ENCODE results near the gene RBM17.

RBM17 gene

DNA sequence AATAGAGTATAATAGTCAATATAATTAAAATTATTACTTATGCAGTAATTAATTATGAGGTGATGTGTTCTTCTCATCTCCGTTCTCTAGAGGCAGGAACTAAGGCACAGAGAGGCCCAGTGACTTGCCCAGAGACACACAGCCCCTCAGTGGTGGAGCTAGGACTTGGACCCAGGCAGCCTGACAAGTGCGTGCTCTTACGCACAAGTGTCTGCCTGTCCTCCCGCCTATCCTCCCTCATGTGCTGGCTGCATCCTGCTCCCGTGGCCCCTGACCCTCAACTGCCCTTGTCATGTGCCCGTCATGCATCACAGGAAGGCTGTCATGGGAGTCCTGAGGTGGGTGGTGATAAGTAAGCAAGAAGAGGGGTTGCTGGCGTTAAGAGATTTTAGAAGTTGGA lies 41.0 kb upstream of the RBM17 start:
- H3K36me3 ChIP-seq (ENCODE audit: control insufficient read depth, insufficient read depth, low read length), result no peaks in the 10 kb centered on the region
- H3K9me3 ChIP-seq (ENCODE audit: control insufficient read depth, low read length), result no peaks in the 10 kb centered on the region
- no peaks in the 10 kb centered on the region for H3K27me3 ChIP-seq (ENCODE audit: control insufficient read depth, insufficient read depth, low read length)
- H3K9ac ChIP-seq, result no peak overlapping the region
- H3K27ac ChIP-seq, result no peak overlapping the region
- no peak for TF ChIP-seq CTCF (IDR thresholded peaks at IDR 0.05)
- no peak overlapping the region for H2AFZ ChIP-seq
- H3K4me1 ChIP-seq, result no peaks in the 10 kb centered on the region
- no peaks in the 10 kb centered on the region for H3K79me2 ChIP-seq
- no peak overlapping the region for H3K4me2 ChIP-seq (ENCODE audit: low read length)
- H3K4me3 ChIP-seq (ENCODE audit: low read depth, low read length), result no peak overlapping the region

DNA sequence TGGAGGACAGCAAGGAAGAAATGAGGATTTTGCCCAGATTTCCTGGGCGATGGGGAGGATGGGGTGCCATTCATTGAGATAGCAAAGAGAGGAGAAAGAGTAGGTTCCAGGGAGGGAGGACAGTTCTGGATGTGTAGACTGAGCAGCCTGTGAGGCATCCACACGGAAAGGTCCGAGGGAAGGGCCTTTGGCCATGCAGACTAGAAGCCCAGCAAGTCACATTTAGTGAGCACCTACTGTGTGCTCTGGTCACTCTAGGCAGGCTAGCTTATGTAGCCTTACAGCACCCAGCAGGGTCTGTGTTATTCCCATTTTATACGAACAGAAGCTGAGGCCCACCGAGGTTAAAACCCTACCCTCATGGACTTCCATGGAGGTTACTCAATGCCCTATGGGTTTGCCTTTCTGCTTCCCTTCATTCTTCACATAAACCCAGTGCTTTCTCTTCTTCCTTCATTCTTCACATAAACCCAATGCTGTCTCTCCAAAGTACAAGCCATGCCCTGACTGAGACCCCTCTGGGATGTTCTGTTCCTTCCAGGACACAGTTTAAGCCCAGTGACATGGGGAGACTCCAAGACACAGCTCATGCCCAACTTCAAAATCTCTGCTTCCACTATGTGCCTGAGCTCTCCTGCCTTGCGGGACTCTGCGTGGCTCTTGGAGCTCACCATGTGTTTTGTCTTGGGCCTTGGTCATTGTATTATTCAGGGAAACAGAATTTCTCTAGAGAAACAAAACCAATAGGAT lies 40.4 kb upstream of the RBM17 start:
- no peak overlapping the region for H3K4me2 ChIP-seq (ENCODE audit: low read length)
- no peaks in the 10 kb centered on the region for H3K27me3 ChIP-seq (ENCODE audit: control insufficient read depth, insufficient read depth, low read length)
- H2AFZ ChIP-seq, result no peak overlapping the region
- no peak overlapping the region for H3K4me3 ChIP-seq (ENCODE audit: low read depth, low read length)
- no peaks in the 10 kb centered on the region for H3K36me3 ChIP-seq (ENCODE audit: control insufficient read depth, insufficient read depth, low read length)
- no peak for TF ChIP-seq CTCF (IDR thresholded peaks at IDR 0.05)
- no peak overlapping the region for H3K27ac ChIP-seq
- H3K9ac ChIP-seq, result no peak overlapping the region
- H3K9me3 ChIP-seq (ENCODE audit: control insufficient read depth, low read length), result no peaks in the 10 kb centered on the region
- no peaks in the 10 kb centered on the region for H3K79me2 ChIP-seq
- H3K4me1 ChIP-seq, result no peaks in the 10 kb centered on the region

DNA sequence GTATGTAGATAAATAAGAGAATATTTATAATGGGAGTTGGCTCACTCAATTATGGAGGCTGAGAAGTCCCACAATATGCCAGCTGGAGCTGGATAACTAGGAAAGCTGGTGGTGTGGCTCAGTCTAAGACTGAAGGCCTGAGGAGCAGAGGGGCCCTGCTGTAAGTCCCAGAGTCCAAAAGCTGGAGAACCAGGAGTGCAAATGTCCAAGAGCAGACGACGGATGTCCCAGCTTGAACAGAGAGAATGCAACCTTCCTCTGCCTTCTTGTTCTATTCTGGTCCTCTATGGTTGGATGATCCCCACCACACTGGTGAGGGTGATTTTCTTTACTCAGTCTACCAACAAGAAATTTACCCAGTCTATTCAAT lies 39.8 kb upstream of the RBM17 start:
- no peaks in the 10 kb centered on the region for H3K9me3 ChIP-seq (ENCODE audit: control insufficient read depth, low read length)
- H3K79me2 ChIP-seq, result no peaks in the 10 kb centered on the region
- no peak overlapping the region for H3K9ac ChIP-seq
- no peaks in the 10 kb centered on the region for H3K27me3 ChIP-seq (ENCODE audit: control insufficient read depth, insufficient read depth, low read length)
- H3K36me3 ChIP-seq (ENCODE audit: control insufficient read depth, insufficient read depth, low read length), result no peaks in the 10 kb centered on the region
- peaks cover 4% of the 10 kb centered on the region for H3K4me1 ChIP-seq
- H3K27ac ChIP-seq, result no peak overlapping the region
- H3K4me2 ChIP-seq (ENCODE audit: low read length), result no peak overlapping the region
- no peak overlapping the region for H3K4me3 ChIP-seq (ENCODE audit: low read depth, low read length)
- no peak overlapping the region for H2AFZ ChIP-seq
- no peak for TF ChIP-seq CTCF (IDR thresholded peaks at IDR 0.05)

DNA sequence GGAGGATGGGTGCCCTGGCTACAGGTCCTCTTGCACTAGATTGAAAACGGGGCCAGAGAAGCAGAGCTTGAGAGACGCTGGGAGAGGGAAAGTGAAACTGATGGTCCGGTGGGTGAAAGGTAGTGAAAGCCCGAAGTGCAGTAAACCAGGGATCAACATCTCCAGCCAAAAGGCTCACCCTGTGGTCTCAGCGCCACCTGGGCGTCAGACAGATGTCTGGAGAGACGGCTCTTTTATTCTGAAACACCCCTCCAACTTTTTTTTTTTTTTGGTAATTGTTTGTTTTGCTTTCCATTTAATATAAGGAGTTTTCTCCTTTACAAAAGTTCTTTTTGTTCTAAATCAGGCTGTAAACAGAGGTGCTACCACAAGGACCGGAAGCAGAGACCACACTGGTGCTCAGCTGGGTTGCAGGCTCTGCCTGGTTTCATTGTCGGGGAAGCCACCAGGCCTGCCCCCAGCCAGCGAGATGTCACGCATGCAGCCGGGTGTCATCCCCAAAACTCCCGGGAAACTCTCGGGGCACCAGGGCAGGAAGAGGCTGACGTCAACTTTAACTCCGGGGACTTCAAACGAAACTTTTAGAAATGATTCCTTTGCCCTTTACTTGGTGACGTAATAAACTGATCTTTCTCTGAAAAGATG lies 37.9 kb upstream of the RBM17 start:
- Histone ChIP-seq H3K9me3 (ENCODE audit: control insufficient read depth, low read length) (no peaks in the 10 kb centered on the region), H3K79me2 (no peaks in the 10 kb centered on the region), H3K27me3 (ENCODE audit: control insufficient read depth, insufficient read depth, low read length) (no peaks in the 10 kb centered on the region), H3K4me1 (peaks cover 5% of the 10 kb centered on the region), H3K4me2 (ENCODE audit: low read length) (peak overlapping the region; percentile 44), H3K4me3 (ENCODE audit: low read depth, low read length) (peak overlapping the region; percentile 34), H2AFZ (peak overlapping the region; percentile 28), H3K36me3 (ENCODE audit: control insufficient read depth, insufficient read depth, low read length) (no peaks in the 10 kb centered on the region), H3K27ac (peak overlapping the region; percentile 22), H3K9ac (no peak overlapping the region)
- no peak for TF ChIP-seq CTCF (IDR thresholded peaks at IDR 0.05)

Measured in parathyroid adenoma (tissue), 2 donors.